NB4 (cell line): ENCODE data around the gene MRAP2.

Experiments
- CTCF ChIP-seq: IDR thresholded peaks from one replicate; pipeline ENCODE4 v1.5.1; 2012; ENCODE audit warnings: low read depth, low read length
- MYC ChIP-seq: IDR thresholded peaks from 2 replicates; pipeline ENCODE4 v1.6.1; 2011; ENCODE audit warnings: low read depth, low read length
- POLR2A ChIP-seq: IDR thresholded peaks from 2 replicates; pipeline ENCODE4 v1.6.1; 2011; ENCODE audit warnings: mild to moderate bottlenecking; ENCODE audit not compliant: insufficient read length; ENCODE audit errors: extremely low read depth

GRCh38 chr6:84095156-84095555 lies 61.6 kb downstream of the MRAP2 start:
- TF ChIP-seq CTCF: no peak
- TF ChIP-seq MYC: no peak
- no peak for TF ChIP-seq POLR2A
